OCI-LY1 (cell line): ENCODE measurements around the gene S100A8.
A peak's percentile ranks its signal among the peaks of the same experiment; 100 is the strongest.

Source experiments
- H2AFZ ChIP-seq: fragments of 200-600 bp; sonication (generic), shearing (Covaris generic); 2 replicates; pipeline ENCODE4 v1.6.0; 2014; ENCODE audit warnings: antibody characterized with exemption, mild to moderate bottlenecking, low read length
- H3F3A ChIP-seq: fragments of 200-600 bp; sonication (generic), shearing (Covaris generic); 2 replicates; pipeline ENCODE4 v1.6.0; 2014; ENCODE audit warnings: mild to moderate bottlenecking, antibody characterized with exemption, low read length, moderate library complexity; ENCODE audit not compliant: insufficient read depth
- H3K27ac ChIP-seq: fragments of 200-600 bp; sonication (generic); 2 replicates; pipeline ENCODE4 v1.5.1; 2014; ENCODE audit warnings: low read length, mixed run types, mild to moderate bottlenecking, low read depth; ENCODE audit not compliant: poor library complexity, severe bottlenecking
- H3K27me3 ChIP-seq: fragments of 200-600 bp; sonication (generic); 2 replicates; pipeline ENCODE4 v1.6.0; 2014; ENCODE audit warnings: antibody characterized with exemption, mild to moderate bottlenecking, low read length, moderate library complexity; ENCODE audit not compliant: insufficient read depth
- H3K36me3 ChIP-seq: fragments of 200-600 bp; sonication (generic); 2 replicates; pipeline ENCODE4 v1.6.1; 2014; ENCODE audit warnings: mild to moderate bottlenecking, antibody characterized with exemption, low read length, moderate library complexity, mixed read lengths; ENCODE audit not compliant: insufficient read depth
- H3K4me1 ChIP-seq: fragments of 200-600 bp; sonication (generic); 2 replicates; pipeline ENCODE4 v1.5.1; 2014; ENCODE audit warnings: mild to moderate bottlenecking, low read length, moderate library complexity; ENCODE audit not compliant: insufficient read depth, severe bottlenecking
- H3K4me2 ChIP-seq: fragments of 200-600 bp; sonication (generic), shearing (Covaris generic); 2 replicates; pipeline ENCODE4 v1.6.1; 2014; ENCODE audit warnings: low read length
- H3K4me3 ChIP-seq: fragments of 200-600 bp; sonication (generic); 2 replicates; pipeline ENCODE4 v1.5.1; 2014; ENCODE audit warnings: low read length, low read depth, mild to moderate bottlenecking, mixed read lengths; ENCODE audit not compliant: poor library complexity, severe bottlenecking
- H3K79me2 ChIP-seq: fragments of 200-600 bp; shearing (Covaris generic); 2 replicates; pipeline ENCODE4 v1.6.1; 2016; ENCODE audit warnings: mixed run types, low read length, mixed read lengths; ENCODE audit not compliant: insufficient read depth
- H3K9ac ChIP-seq: fragments of 200-600 bp; sonication (generic), shearing (Covaris generic); 2 replicates; pipeline ENCODE4 v1.6.1; 2014; ENCODE audit warnings: mild to moderate bottlenecking, low read length, mixed read lengths
- H3K9me2 ChIP-seq: fragments of 200-600 bp; sonication (generic), shearing (Covaris generic); 2 replicates; pipeline ENCODE4 v1.6.1; 2014; ENCODE audit warnings: low read depth, mild to moderate bottlenecking, low read length, mixed read lengths
- H3K9me3 ChIP-seq: fragments of 200-600 bp; shearing (Covaris generic); 2 replicates; pipeline ENCODE4 v1.6.1; 2014; ENCODE audit warnings: low read length, mixed read lengths
- H4K20me1 ChIP-seq: fragments of 200-600 bp; sonication (generic), shearing (Covaris generic); 2 replicates; pipeline ENCODE4 v1.6.0; 2016; ENCODE audit warnings: mild to moderate bottlenecking, low read length; ENCODE audit not compliant: insufficient read depth
- CTCF ChIP-seq: fragments of 200-600 bp; sonication (generic), shearing (Covaris generic); IDR thresholded peaks from 2 replicates; pipeline ENCODE4 v1.5.1; 2017; ENCODE audit warnings: mild to moderate bottlenecking, antibody characterized with exemption, low read length, moderate library complexity, mixed read lengths
- EZH2 ChIP-seq: fragments of 200-600 bp; sonication (generic), shearing (Covaris generic); IDR thresholded peaks from 2 replicates; pipeline ENCODE4 v1.8.0; 2017; ENCODE audit warnings: borderline replicate concordance, mixed run types, mild to moderate bottlenecking, antibody characterized with exemption, low read length, moderate library complexity, mixed read lengths

Gene S100A8

GRCh38 chr1:153354515-153355193, 36.2 kb downstream of the S100A8 start:
- Histone ChIP-seq H3K9me2 (no peaks in the 10 kb centered on the region), H4K20me1 (no peaks in the 10 kb centered on the region), H2AFZ (no peak overlapping the region), H3F3A (no peaks in the 10 kb centered on the region), H3K9me3 (no peaks in the 10 kb centered on the region), H3K79me2 (no peaks in the 10 kb centered on the region), H3K27me3 (no peaks in the 10 kb centered on the region), H3K36me3 (no peaks in the 10 kb centered on the region), H3K4me1 (no peaks in the 10 kb centered on the region), H3K9ac (no peak overlapping the region), H3K27ac (no peak overlapping the region), H3K4me2 (no peak overlapping the region), H3K4me3 (no peak overlapping the region)
- TF ChIP-seq CTCF = no peak
- no peak for TF ChIP-seq EZH2

GRCh38 chr1:153353226-153353947, 37.5 kb downstream of the S100A8 start:
- Histone ChIP-seq H3K9me3 (no peaks in the 10 kb centered on the region), H3K79me2 (no peaks in the 10 kb centered on the region), H3K9me2 (no peaks in the 10 kb centered on the region), H3K27me3 (no peaks in the 10 kb centered on the region), H3K4me3 (no peak overlapping the region), H3K4me1 (no peaks in the 10 kb centered on the region), H3K36me3 (no peaks in the 10 kb centered on the region), H4K20me1 (no peaks in the 10 kb centered on the region), H3K9ac (no peak overlapping the region), H3F3A (no peaks in the 10 kb centered on the region), H2AFZ (no peak overlapping the region), H3K4me2 (no peak overlapping the region), H3K27ac (no peak overlapping the region)
- TF ChIP-seq EZH2 (no peak), CTCF (peak; percentile 32; the same call in 1 of the 2 replicates)

GRCh38 chr1:153352523-153352922, 38.4 kb downstream of the S100A8 start:
- no peaks in the 10 kb centered on the region for H3K9me3 ChIP-seq
- no peak overlapping the region for H3K9ac ChIP-seq
- no peak overlapping the region for H3K4me2 ChIP-seq
- no peak overlapping the region for H3K27ac ChIP-seq
- H2AFZ ChIP-seq = no peak overlapping the region
- no peak overlapping the region for H3K4me3 ChIP-seq
- H3K4me1 ChIP-seq = no peaks in the 10 kb centered on the region
- no peaks in the 10 kb centered on the region for H3F3A ChIP-seq
- H3K27me3 ChIP-seq = no peaks in the 10 kb centered on the region
- no peaks in the 10 kb centered on the region for H3K36me3 ChIP-seq
- H4K20me1 ChIP-seq = no peaks in the 10 kb centered on the region
- no peaks in the 10 kb centered on the region for H3K79me2 ChIP-seq
- H3K9me2 ChIP-seq = no peaks in the 10 kb centered on the region
- TF ChIP-seq CTCF = peak; percentile 82
- TF ChIP-seq EZH2 = no peak
